IPS DF 6.9 (cell line): Measurements from ENCODE around the gene RPS26.

Source experiments
- DNase-seq: peaks from one replicate; pipeline ENCODE4 v3.0.0-alpha.2; 2013; ENCODE audit warnings: low read depth, low spot score
- H3K27ac ChIP-seq: one replicate; pipeline ENCODE4 v1.5.1; 2013; ENCODE audit warnings: low read length, control low read depth
- H3K27me3 ChIP-seq: 2 replicates; pipeline ENCODE4 v1.6.1; 2013; ENCODE audit warnings: mild to moderate bottlenecking, low read length; ENCODE audit not compliant: control insufficient read depth, insufficient read depth
- H3K36me3 ChIP-seq: 2 replicates; pipeline ENCODE4 v1.6.1; 2013; ENCODE audit warnings: low read length; ENCODE audit not compliant: control insufficient read depth, insufficient read depth
- H3K4me1 ChIP-seq: 2 replicates; pipeline ENCODE4 v1.6.1; 2013; ENCODE audit warnings: low read length; ENCODE audit not compliant: control insufficient read depth, insufficient read depth
- H3K4me3 ChIP-seq: 2 replicates; pipeline ENCODE4 v1.5.1; 2013; ENCODE audit warnings: mild to moderate bottlenecking, low read length
- H3K9me3 ChIP-seq: 2 replicates; pipeline ENCODE4 v1.6.1; 2013; ENCODE audit warnings: low read length, inconsistent platforms; ENCODE audit not compliant: control insufficient read depth, insufficient read depth
- WGBS: extraction: QIAGEN DNeasy Blood & Tissue Kit; methylation state at CpG from one replicate; pipeline ENCODE4 v1.1.7; 2013; ENCODE audit warnings: mixed read lengths, missing lambda C conversion rate; ENCODE audit not compliant: insufficient read length, insufficient coverage; 5-methylcytosine and 5-hydroxymethylcytosine counted together

Gene RPS26

DNA sequence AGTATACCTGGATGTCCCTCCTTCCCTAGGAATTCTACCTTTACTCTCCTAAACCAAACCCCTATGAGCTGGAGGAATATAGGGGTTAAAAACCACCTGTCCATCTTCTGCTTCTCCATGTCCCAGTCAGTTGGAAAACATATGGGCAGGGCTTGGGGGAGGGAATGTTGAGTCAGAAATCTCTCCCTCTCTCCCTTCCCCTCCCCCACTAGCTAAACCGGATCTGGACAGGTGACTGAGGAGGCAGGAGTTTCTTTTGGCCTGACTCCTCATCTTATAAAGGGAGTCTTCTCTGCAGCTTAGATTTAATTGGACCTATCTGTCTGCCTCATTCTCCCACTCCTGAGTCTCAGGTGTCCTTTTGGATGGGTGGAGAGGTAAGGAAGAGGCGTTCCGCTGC, 44.4 kb downstream of the RPS26 start:
- no peak for DNase-seq
- no CpG with 5 or more reads among the region's 3 CpGs for WGBS
- Histone ChIP-seq H3K4me3 (no peak overlapping the region), H3K36me3 (peaks cover 25% of the 10 kb centered on the region; the same call in 1 of the 2 replicates), H3K27ac (no peak overlapping the region), H3K9me3 (no peaks in the 10 kb centered on the region), H3K4me1 (0 out of 2 replicates have a peak, but pooled peaks cover 2% of the 10 kb centered on the region), H3K27me3 (no peaks in the 10 kb centered on the region)

GRCh38 chr12:56086608-56087007, 44.9 kb downstream of the RPS26 start:
- Histone ChIP-seq H3K36me3 (peaks cover 25% of the 10 kb centered on the region; the same call in 1 of the 2 replicates), H3K9me3 (no peaks in the 10 kb centered on the region), H3K4me3 (no peak overlapping the region), H3K27ac (no peak overlapping the region), H3K27me3 (no peaks in the 10 kb centered on the region), H3K4me1 (no peaks in the 10 kb centered on the region)
- WGBS = no CpG with 5 or more reads among the region's 6 CpGs
- no peak for DNase-seq

DNA sequence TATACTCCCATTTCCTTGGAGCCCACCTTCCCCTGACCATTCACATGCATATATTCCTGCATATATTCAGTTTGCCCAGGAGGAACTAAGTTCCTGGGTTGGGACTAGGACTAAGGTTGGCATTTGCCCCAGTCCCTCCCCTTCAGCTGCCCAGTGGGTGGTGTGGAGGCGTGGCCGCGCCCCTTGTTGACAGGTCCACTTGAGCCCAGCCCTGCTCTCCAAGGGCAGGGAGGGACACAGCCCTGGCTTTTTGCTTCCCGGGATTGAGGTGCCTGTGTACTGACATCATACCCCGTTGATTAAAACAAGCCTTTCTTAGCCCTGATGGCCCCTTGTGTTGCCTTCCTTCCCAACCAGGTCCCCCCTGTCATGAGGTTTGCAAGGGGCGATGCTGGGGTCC, 45.5 kb downstream of the RPS26 start:
- H3K4me3 ChIP-seq = no peak overlapping the region
- no peaks in the 10 kb centered on the region for H3K4me1 ChIP-seq
- H3K27me3 ChIP-seq = no peaks in the 10 kb centered on the region
- no peak for DNase-seq
- H3K27ac ChIP-seq = no peak overlapping the region
- whole genome bisulfite sequencing = no CpG with 5 or more reads among the region's 6 CpGs
- peaks cover 25% of the 10 kb centered on the region; the same call in 1 of the 2 replicates for H3K36me3 ChIP-seq
- H3K9me3 ChIP-seq = no peaks in the 10 kb centered on the region
